LNCaP clone FGC (cell line): ENCODE measurements around the gene LYPD5.
"Not testable (repeated sequence)": the region's sequence is repeated elsewhere in the genome, so short reads cannot be mapped to it uniquely, and the experiment has no call there.

Source experiments
- DNase-seq: peaks from one replicate; pipeline ENCODE4 v3.0.0-alpha.2; 2011; ENCODE audit warnings: low read depth
- H3K4me3 ChIP-seq: 2 replicates; pipeline ENCODE4 v1.5.1; 2011; ENCODE audit warnings: mild to moderate bottlenecking, low read depth, low read length, control low read depth
- TF ChIP-seq, protein P1 (sequence below): IDR thresholded peaks from 2 replicates; pipeline ENCODE4 v1.5.1; 2012; ENCODE audit warnings: mild to moderate bottlenecking; ENCODE audit not compliant: control insufficient read depth, insufficient read depth; ENCODE audit errors: extremely low read depth

Gene LYPD5

DNA sequence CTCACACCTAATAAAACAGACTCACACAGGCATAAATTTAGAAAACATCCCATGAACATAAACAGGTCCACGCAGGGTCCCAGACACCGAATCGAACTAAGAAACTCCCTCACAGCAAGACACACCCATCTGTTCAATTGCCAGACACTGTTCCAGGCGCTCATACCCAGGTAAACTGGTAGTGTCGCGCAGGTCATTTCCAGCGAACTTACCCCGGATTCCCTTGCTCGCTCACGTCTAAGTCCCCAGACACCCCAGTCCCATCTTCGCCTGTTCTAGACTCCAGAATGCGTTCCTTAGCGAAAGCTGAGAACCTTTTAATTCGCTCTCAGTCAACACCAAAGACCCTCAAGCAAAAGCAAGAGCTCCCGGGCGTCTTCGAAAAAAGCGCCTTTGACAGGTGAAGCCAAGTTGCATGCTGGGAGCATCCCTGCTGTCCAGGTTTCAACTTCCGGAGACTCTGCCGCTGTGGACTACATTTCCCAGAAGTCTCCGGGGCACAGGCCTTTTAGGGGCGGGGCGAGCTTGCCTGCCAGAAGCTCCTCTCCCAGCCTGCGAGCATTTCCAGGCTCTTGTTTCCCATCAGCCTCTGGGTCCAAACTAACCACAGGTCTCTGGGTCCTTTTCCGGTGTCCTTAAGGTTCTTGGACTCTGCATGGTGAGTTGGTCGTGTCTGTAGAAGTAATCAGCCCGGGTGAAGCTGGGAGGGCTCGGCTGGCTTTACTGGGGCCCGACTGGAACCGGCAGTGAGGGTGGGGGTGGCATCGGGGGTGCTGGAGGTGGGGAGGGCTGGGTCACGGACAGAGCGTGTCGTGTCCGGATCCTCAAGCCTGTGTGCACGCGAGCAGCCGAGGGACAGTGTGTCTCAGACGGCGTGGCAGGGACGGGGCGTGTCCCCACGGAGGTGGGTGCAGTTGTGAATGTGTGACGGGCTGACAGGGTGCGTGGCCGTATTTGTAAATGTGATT lies 24.8 kb upstream of the LYPD5 start, which contains the start of gene ZNF283:
TSS of gene ZNF283 (plus strand) at position 535 of the 968 bp plus-strand sequence. CDS start 6,184 bp downstream, outside the sequence.
- TF ChIP-seq, protein P1, sequence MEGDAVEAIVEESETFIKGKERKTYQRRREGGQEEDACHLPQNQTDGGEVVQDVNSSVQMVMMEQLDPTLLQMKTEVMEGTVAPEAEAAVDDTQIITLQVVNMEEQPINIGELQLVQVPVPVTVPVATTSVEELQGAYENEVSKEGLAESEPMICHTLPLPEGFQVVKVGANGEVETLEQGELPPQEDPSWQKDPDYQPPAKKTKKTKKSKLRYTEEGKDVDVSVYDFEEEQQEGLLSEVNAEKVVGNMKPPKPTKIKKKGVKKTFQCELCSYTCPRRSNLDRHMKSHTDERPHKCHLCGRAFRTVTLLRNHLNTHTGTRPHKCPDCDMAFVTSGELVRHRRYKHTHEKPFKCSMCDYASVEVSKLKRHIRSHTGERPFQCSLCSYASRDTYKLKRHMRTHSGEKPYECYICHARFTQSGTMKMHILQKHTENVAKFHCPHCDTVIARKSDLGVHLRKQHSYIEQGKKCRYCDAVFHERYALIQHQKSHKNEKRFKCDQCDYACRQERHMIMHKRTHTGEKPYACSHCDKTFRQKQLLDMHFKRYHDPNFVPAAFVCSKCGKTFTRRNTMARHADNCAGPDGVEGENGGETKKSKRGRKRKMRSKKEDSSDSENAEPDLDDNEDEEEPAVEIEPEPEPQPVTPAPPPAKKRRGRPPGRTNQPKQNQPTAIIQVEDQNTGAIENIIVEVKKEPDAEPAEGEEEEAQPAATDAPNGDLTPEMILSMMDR: no peak
- peak; percentile 77 for DNase-seq

DNA sequence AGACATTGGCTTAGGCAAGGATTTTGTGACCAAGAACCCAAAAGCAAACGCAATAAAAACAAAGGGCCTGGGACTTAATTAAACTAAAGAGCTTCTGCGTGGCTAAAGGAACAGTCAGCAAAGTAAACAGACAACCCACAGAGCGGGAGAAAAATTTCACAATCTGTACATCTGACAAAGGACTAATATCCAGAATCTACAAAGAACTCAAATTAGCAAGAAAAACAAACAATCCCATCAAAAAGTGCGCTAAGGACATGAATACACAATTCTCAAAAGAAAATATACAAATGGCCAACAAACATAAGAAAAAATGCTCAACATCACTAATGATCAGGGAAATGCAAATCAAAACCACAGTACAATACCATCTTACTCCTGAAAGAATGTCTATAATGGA lies 22.3 kb upstream of the LYPD5 start:
- not testable (repeated sequence) for DNase-seq, H3K4me3 ChIP-seq

More for the DNA sequence above, 24.8 kb upstream of the LYPD5 start, which contains the start of gene ZNF283:
- peak within 1 kb of the TSS; percentile 72 for H3K4me3 ChIP-seq

DNA sequence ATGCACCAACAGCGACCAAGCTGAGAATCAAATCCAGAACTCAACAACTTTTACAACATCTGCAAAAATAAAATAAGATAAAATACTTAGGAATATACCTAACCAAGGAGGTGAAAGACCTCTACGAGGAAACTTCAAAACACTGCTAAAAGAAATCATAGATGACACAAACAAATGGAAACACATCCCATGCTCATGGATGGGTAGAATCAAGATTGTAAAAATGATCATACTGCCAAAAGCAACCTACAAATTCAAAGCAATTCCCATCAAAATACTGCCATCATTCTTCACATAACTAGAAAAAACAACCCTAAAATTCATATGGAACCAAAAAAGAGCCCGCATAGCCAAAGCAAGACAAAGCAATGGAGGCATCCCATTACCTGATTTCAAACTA lies 21.6 kb upstream of the LYPD5 start:
- DNase-seq, H3K4me3 ChIP-seq: not testable (repeated sequence)

DNA sequence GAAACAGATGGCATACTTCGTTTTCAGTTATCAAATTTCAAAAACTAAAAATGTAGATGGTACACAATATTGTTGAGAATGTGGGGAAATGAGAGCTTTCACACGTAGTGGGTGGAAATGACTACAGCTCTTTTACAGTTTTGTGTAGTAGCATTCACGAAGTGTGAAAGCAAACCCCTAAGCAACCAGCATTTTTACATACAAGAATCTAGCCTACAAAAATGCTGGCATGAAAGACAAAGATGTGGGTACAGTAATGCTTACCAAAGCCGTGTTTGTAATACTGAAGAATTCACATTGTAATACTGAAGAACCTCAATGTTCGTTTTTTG lies 18.6 kb upstream of the LYPD5 start:
- DNase-seq: no peak
- H3K4me3 ChIP-seq: no peak overlapping the region
- TF ChIP-seq, protein P1: no peak

DNA sequence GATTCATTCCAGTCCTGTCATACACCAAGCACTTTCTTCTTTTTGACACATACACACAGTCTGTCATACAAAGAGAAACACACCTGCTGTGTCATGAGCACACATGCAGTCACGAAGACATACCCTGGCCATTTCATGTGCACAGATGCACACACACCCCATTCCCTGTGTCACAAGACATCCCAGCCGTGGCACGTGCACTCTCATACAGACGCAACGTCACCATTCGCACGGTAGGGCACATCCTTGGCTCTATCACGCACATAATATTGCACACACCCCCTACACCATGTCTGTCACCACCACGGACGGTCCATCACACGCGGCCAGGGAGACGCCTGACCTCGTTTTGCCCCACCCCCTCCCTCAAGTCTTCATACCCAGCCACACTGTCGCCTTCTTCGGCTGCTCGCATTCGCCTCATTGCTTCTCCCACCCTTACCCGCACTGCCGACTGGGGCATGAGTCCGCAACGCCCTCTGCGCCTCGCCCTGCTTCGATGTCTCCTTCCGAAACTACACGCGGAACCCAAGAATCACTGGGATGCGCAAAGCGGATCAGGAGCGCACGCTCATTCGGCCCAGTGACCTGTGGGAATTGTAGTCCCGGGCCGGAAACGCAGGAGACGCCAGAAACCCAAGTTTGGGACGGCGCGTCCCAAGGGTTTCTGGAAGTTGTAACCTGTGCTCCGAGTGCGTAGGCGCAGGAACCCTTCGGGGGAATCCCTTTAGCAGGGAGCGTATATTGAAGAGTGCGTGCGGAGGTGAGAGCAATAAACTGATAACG lies 18.0 kb upstream of the LYPD5 start:
- H3K4me3 ChIP-seq: no peak overlapping the region
- TF ChIP-seq, protein P1: no peak
- no peak for DNase-seq

DNA sequence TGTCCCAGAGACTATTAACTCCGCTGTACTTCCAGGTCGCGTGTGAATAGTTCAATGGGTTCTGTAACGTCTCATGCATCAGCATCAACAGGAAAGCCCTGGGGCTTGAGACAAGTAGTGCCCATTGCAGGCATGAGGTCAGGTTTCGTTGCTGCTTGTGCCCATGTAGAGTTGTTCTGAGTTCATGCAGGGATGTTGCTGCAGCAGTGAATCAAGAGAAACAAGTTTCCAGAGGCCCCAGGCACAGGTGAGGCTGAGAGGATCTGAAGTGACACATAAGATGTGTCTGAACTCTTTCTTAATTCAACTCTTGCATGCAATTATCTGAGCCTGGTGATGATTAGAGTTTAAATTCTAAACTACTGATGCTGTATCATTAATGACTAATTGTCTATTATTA lies 16.3 kb upstream of the LYPD5 start:
- no peak for DNase-seq
- H3K4me3 ChIP-seq: no peak overlapping the region
- TF ChIP-seq, protein P1: no peak

DNA sequence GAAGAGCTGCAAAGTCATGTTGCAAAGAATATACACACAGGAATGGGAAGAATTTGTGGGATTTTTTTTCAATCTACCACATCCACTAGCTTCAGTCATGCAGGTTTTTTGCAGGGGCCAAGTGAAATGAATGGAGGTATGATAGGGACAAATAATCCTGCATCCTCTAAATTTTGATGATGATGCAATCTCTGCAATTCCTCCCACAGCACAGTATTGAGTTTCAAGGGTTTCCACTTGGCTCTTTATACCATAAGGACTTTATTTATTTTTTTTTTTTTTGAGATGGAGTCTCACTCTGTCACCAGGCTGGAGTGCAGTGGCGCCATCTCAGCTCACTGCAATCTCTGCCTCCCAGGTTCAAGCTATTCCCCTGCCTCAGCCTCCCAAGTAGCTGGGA lies 15.2 kb upstream of the LYPD5 start:
- H3K4me3 ChIP-seq, DNase-seq: not testable (repeated sequence)

DNA sequence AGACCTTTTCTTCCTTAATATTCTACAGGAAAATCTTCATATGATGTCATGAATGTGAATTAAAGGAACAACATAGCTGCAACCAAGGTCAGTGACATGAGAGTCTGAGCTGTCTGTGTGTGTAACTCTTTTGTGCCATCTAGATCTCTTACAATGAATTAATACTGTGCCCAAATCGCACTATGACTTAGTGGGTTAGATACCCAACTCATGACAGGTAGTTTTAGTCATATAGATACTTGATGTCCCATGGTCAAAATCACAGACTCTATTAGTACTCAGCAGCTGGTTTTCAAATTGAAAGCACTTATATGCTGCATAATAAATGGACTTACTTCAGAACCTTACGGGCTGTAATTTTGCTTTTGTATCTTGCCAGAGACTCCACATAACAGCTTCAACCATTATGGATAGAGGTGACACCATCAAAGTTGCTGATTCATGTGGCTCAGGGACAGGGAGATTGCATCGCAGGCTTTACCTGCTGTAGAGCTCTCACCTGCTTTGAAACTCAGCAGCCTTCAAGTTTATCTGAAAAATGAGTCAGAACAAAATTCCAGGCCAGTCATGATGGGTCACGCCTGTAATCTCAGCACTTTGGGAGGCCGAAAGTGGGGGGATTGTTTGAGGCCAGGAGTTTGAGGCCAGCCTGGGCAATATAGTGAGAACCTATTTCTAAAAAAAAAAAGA lies 12.6 kb upstream of the LYPD5 start:
- no peak for DNase-seq
- TF ChIP-seq, protein P1: no peak
- no peak overlapping the region for H3K4me3 ChIP-seq
